K562 (cell line): Measurements from ENCODE around the gene WDR18. TPM values are rescaled to one million over a fixed set of nuclear protein-coding genes. Genes with fewer than 3 reads are reported as not detected.
A peak's percentile ranks its signal among the peaks of the same experiment; 100 is the strongest.

Source experiments
- CTBP1 ChIP-seq: fragments of 450-650 bp; IDR thresholded peaks from 2 replicates; pipeline ENCODE4 v1.6.1; 2016; ENCODE audit warnings: borderline replicate concordance
- E2F6 ChIP-seq, 2 experiments: IDR thresholded peaks; 2 replicates each; pipeline ENCODE4 v1.6.1; 2011; ENCODE audit warnings: borderline replicate concordance in 1 of 2, control low read depth in 1 of 2, low read depth in 1 of 2, low read length in 1 of 2, mild to moderate bottlenecking in 1 of 2, mixed read lengths in 1 of 2, moderate library complexity in 1 of 2; ENCODE audit not compliant: insufficient read depth in 1 of 2, insufficient read length in 1 of 2, poor library complexity in 1 of 2, severe bottlenecking in 1 of 2; ENCODE audit errors: extremely low read depth in 1 of 2
- MAZ ChIP-seq, 2 experiments: fragments of 450-650 bp in 1 of 2; sonication (generic) in 1 of 2; formaldehyde crosslinking; IDR thresholded peaks in 1 of 2; conservative IDR thresholded peaks in 1 of 2; 2 replicates each; pipeline versions ENCODE4 v1.4.0 to v1.5.0; 2020; ENCODE audit warnings: mild to moderate bottlenecking in 1 of 2, missing genetic modification reagents in 1 of 2
- MTA3 ChIP-seq: fragments of 450-650 bp; formaldehyde crosslinking; IDR thresholded peaks from 2 replicates; pipeline ENCODE4 v1.6.1; 2017; ENCODE audit warnings: mild to moderate bottlenecking, borderline replicate concordance
- MYC ChIP-seq, 2 experiments: fragments of 250-450 bp in 1 of 2; sonication (Bioruptor Pico) in 1 of 2; IDR thresholded peaks; 2 replicates each; pipeline versions ENCODE4 v1.5.1 to v1.6.1; 2012 to 2021; ENCODE audit warnings: low read depth in 2 of 2, borderline replicate concordance in 1 of 2, improper control_type of control experiment in 1 of 2, low read length in 1 of 2, mild to moderate bottlenecking in 1 of 2, moderate library complexity in 1 of 2
- RB1 ChIP-seq: fragments of 450-650 bp; IDR thresholded peaks from 2 replicates; pipeline ENCODE4 v1.6.1; 2017; ENCODE audit warnings: low read depth, mild to moderate bottlenecking
- RBBP5 ChIP-seq: fragments of 200-600 bp; sonication (generic); IDR thresholded peaks from 2 replicates; pipeline ENCODE4 v1.6.1; 2012; ENCODE audit warnings: borderline replicate concordance, mild to moderate bottlenecking, low read length, control low read depth, inconsistent platforms; ENCODE audit not compliant: insufficient read depth, poor library complexity, severe bottlenecking
- SAFB ChIP-seq: fragments of 200-400 bp; formaldehyde crosslinking; IDR thresholded peaks from 2 replicates; pipeline ENCODE4 v1.6.1; 2017; ENCODE audit warnings: low read depth, low read length, borderline replicate concordance
- TFAP4 ChIP-seq: sonication (generic); formaldehyde crosslinking; IDR thresholded peaks from 2 replicates; pipeline ENCODE4 v1.8.0; 2022; ENCODE audit warnings: missing genetic modification reagents, mild to moderate bottlenecking, moderate library complexity, borderline replicate concordance
- ZNF121 ChIP-seq: sonication (generic); formaldehyde crosslinking; conservative IDR thresholded peaks from 2 replicates; pipeline ENCODE4 v1.8.0; 2022; ENCODE audit warnings: missing genetic modification reagents
- ZNF134 ChIP-seq: fragments of 250-450 bp; sonication (Bioruptor Pico); conservative IDR thresholded peaks from 2 replicates; pipeline ENCODE4 v1.4.0; 2020
- ZNF384 ChIP-seq: IDR thresholded peaks from 2 replicates; pipeline ENCODE4 v1.6.1; 2012; ENCODE audit warnings: low read depth, low read length, improper control_type of control experiment
- polyA plus RNA-seq, 8 experiments: library from polyadenylated mRNA; depleted of rRNA in 4 of 8; stranded (reverse) in 5 of 8; unstranded in 3 of 8; fragments of >200 nt; fragmentation: Nextera tagmentation in 2 of 8; fragmentation: Illumina TruSeq in 1 of 8; extraction: Ambion mirVana in 2 of 8; extraction: Trizol in 1 of 8; gene quantifications; 2 replicates each; pipeline versions ENCODE4 v1.2.1 to v1.2.3, GENCODE V29; 2011 to 2014; ENCODE audit warnings: inconsistent platforms in 1 of 8, missing spikeins in 1 of 8
- total RNA-seq, 7 experiments: library from RNA; depleted of rRNA in 6 of 7; stranded (reverse); fragments of >200 nt in 6 of 7; fragmentation: Illumina TruSeq in 2 of 7; extraction: Trizol in 2 of 7; gene quantifications; 2 replicates each; pipeline versions ENCODE4 v1.2.1 to v1.2.3, GENCODE V29; 2011 to 2021; ENCODE audit warnings: low replicate concordance in 1 of 7
- TF ChIP-seq, protein P1 (sequence below): IDR thresholded peaks from 2 replicates; pipeline ENCODE4 v1.6.1; 2011; ENCODE audit warnings: borderline replicate concordance, low read depth, mild to moderate bottlenecking, moderate library complexity, low read length; ENCODE audit not compliant: insufficient read depth, poor library complexity, severe bottlenecking
- TF ChIP-seq, protein P2 (sequence below), 3 experiments: fragments of 200-800 bp in 1 of 3; sonication (Bioruptor generic) in 1 of 3; sonication (generic) in 1 of 3; formaldehyde crosslinking in 1 of 3; IDR thresholded peaks; 2 replicates each; pipeline versions ENCODE4 v1.6.1 to v1.8.0; 2016 to 2022; ENCODE audit warnings: mild to moderate bottlenecking in 2 of 3, missing compliant biosample characterization in 2 of 3, missing genetic modification characterization in 2 of 3, missing genetic modification reagents in 1 of 3

The WDR18 gene
- total and polyA plus RNA-seq, 9 of the 15 experiments (the other 6 are each of a cell fraction or from before 2014, with no cell fraction given): 0.65 to 181 (median 30.1) TPM

DNA sequence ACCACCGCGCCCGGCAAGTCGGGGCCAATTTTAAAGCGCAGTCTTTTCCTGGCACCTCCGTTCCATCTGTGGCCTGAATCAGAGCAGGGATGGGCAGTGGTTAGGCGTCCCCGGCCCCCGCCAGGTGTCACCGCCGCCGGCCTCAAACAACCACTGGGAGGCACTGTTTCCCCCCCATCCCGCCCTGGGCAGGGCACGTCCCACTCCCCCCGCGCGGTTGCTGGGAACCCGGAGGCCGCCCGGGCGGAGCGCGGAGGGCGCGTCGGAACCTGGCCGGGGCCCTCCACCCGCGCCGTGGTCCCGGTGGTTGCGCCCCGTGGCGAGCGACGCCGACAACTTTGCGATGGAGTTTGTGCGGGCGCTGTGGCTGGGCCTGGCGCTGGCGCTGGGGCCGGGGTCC lies 15.9 kb downstream of the WDR18 start, which contains the start of gene GRIN3B (continued):
- TF ChIP-seq RBBP5 (peak; percentile 33), CTBP1 (0 out of 2 replicates have a peak, but pooled peaks have one; percentile 52), ZNF134 (CRISPR knock-in tag) (no peak), MAZ (CRISPR knock-in tag; conservative IDR thresholded peaks at IDR 0.05 in 1 of 2, IDR thresholded peaks at IDR 0.05 in 1 of 2) (peak; percentile 70 to 87), ZNF384 (0 out of 2 replicates have a peak, but pooled peaks have one; percentile 6), MTA3 (0 out of 2 replicates have a peak, but pooled peaks have one; percentile 15), ZNF121 (CRISPR knock-in tag) (0 out of 2 replicates have a peak, but pooled peaks have one; percentile 17), E2F6 (IDR thresholded peaks at IDR 0.05; ENCODE audit: borderline replicate concordance in 1 of 2, extremely low read depth in 1 of 2, insufficient read depth in 1 of 2, insufficient read length in 1 of 2, low read depth in 1 of 2, low read length in 1 of 2, poor library complexity in 1 of 2, severe bottlenecking in 1 of 2) (peak in 1 of 2 experiments; percentile 30), TFAP4 (CRISPR knock-in tag) (peak; percentile 64; the same call in 1 of the 2 replicates), SAFB (peak; percentile 29; the same call in 1 of the 2 replicates), MYC (IDR thresholded peaks at IDR 0.05; ENCODE audit: low read depth, low read length) (0 out of 2 replicates have a peak, but pooled peaks have one; percentile 19), MYC (CRISPR knock-in tag; IDR thresholded peaks at IDR 0.05; ENCODE audit: borderline replicate concordance, low read depth) (no peak), RB1 (peak; percentile 45; the same call in 1 of the 2 replicates)
- TF ChIP-seq, protein P1, sequence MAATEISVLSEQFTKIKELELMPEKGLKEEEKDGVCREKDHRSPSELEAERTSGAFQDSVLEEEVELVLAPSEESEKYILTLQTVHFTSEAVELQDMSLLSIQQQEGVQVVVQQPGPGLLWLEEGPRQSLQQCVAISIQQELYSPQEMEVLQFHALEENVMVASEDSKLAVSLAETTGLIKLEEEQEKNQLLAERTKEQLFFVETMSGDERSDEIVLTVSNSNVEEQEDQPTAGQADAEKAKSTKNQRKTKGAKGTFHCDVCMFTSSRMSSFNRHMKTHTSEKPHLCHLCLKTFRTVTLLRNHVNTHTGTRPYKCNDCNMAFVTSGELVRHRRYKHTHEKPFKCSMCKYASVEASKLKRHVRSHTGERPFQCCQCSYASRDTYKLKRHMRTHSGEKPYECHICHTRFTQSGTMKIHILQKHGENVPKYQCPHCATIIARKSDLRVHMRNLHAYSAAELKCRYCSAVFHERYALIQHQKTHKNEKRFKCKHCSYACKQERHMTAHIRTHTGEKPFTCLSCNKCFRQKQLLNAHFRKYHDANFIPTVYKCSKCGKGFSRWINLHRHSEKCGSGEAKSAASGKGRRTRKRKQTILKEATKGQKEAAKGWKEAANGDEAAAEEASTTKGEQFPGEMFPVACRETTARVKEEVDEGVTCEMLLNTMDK: peak; percentile 8
- TF ChIP-seq, protein P2, sequence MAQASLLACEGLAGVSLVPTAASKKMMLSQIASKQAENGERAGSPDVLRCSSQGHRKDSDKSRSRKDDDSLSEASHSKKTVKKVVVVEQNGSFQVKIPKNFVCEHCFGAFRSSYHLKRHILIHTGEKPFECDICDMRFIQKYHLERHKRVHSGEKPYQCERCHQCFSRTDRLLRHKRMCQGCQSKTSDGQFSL (CRISPR knock-in tag; IDR thresholded peaks at IDR 0.05): peak; percentile 100
- TF ChIP-seq, protein P2 (tag; IDR thresholded peaks at IDR 0.05): peak in 1 of 2 experiments; percentile 90; a peak in 2 of 4 replicates
